ENCODE results near the gene ERVV-1. TPM values are rescaled to one million over a fixed set of nuclear protein-coding genes. Genes with fewer than 3 reads are reported as not detected.

ERVV-1 gene
- polyA plus RNA-seq, 1 donor (not counting 4 experiments of a cell fraction or from before 2014, with no cell fraction given) = not detected

DNA sequence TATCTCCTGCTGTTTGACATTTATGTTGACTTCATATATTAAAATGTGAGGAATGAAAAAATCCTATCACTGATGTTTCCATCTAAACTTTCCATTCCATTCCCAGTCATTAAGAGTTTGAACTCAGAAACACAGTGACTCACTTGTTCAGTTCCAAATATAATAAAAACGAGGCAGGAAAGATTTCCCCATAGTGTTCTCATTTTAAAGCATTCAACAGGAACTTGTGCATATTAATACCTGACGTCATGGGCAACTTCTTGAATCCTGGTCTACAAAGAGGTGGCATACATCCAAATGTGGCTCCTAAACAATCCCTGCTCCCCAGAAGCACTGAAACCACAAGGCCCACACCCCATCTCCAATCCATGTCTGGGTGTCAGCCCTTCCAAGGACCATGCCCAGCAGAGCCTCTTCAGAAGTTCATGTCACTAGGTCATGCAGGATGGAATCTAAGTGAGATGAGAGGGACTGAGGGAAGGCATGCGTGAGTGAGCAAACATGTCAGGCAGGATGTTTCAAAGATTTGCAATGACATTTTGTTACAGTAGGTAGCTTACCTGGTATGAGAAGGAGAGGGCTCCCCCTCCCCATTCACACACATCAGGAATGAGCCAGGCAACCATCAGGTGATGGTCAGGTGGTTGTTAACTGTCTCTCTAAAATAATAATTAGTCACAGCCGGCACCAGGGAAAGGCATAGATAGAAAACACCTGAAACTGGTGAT, 21.4 kb downstream of the ERVV-1 start:
- Histone ChIP-seq H3K27ac (ENCODE audit: control insufficient read depth, insufficient read depth, low read length) (no peak overlapping the region), H3K9me3 (ENCODE audit: control insufficient read depth, low read depth, low read length) (peaks cover 2% of the 10 kb centered on the region), H3K9ac (ENCODE audit: control insufficient read depth, extremely low read depth, insufficient read depth, low read length) (no peak overlapping the region), H3K79me2 (ENCODE audit: control insufficient read depth, insufficient read depth, low read length) (no peaks in the 10 kb centered on the region), H3K4me1 (ENCODE audit: control insufficient read depth, extremely low read depth, insufficient read depth, low read length) (no peaks in the 10 kb centered on the region), H3K27me3 (ENCODE audit: control insufficient read depth, extremely low read depth, insufficient read depth, low read length) (no peaks in the 10 kb centered on the region), H3K4me2 (ENCODE audit: control insufficient read depth, extremely low read depth, insufficient read depth, low read depth, low read length) (no peak overlapping the region), H3K4me3 (ENCODE audit: control insufficient read depth in 2 of 3, extremely low read depth in 1 of 3, insufficient read depth in 2 of 3, low read depth in 1 of 3, low read length in 3 of 3) (no peak overlapping the region), H2AFZ (ENCODE audit: control insufficient read depth, low read length) (no peak overlapping the region), H4K20me1 (ENCODE audit: control insufficient read depth, extremely low read depth, insufficient read depth, low read length) (no peaks in the 10 kb centered on the region), H3K36me3 (ENCODE audit: control insufficient read depth in 2 of 2, extremely low read depth in 1 of 2, insufficient read depth in 2 of 2, low read length in 2 of 2) (no peaks in the 10 kb centered on the region), H3K9me1 (ENCODE audit: control insufficient read depth, extremely low read depth, insufficient read depth, low read length) (no peaks in the 10 kb centered on the region)
- DNase-seq (ENCODE audit: low read depth, low spot score) (no peak), FAIRE-seq (no peak)
- TF ChIP-seq, protein P1, sequence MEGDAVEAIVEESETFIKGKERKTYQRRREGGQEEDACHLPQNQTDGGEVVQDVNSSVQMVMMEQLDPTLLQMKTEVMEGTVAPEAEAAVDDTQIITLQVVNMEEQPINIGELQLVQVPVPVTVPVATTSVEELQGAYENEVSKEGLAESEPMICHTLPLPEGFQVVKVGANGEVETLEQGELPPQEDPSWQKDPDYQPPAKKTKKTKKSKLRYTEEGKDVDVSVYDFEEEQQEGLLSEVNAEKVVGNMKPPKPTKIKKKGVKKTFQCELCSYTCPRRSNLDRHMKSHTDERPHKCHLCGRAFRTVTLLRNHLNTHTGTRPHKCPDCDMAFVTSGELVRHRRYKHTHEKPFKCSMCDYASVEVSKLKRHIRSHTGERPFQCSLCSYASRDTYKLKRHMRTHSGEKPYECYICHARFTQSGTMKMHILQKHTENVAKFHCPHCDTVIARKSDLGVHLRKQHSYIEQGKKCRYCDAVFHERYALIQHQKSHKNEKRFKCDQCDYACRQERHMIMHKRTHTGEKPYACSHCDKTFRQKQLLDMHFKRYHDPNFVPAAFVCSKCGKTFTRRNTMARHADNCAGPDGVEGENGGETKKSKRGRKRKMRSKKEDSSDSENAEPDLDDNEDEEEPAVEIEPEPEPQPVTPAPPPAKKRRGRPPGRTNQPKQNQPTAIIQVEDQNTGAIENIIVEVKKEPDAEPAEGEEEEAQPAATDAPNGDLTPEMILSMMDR (optimal IDR thresholded peaks at IDR 0.05 in 1 of 3, IDR thresholded peaks at IDR 0.05 in 1 of 3, conservative IDR thresholded peaks at IDR 0.05 in 1 of 3; ENCODE audit: extremely low read depth in 1 of 3, insufficient read depth in 2 of 3, low read length in 3 of 3) = no peak
- no peak for TF ChIP-seq EZH2 (IDR thresholded peaks at IDR 0.05; ENCODE audit: low read length)
- dilution Hi-C loops (cut with MboI; ENCODE audit: extremely low pct_ligation_motif_present, low sequenced_read_pairs) = no loop called here

DNA sequence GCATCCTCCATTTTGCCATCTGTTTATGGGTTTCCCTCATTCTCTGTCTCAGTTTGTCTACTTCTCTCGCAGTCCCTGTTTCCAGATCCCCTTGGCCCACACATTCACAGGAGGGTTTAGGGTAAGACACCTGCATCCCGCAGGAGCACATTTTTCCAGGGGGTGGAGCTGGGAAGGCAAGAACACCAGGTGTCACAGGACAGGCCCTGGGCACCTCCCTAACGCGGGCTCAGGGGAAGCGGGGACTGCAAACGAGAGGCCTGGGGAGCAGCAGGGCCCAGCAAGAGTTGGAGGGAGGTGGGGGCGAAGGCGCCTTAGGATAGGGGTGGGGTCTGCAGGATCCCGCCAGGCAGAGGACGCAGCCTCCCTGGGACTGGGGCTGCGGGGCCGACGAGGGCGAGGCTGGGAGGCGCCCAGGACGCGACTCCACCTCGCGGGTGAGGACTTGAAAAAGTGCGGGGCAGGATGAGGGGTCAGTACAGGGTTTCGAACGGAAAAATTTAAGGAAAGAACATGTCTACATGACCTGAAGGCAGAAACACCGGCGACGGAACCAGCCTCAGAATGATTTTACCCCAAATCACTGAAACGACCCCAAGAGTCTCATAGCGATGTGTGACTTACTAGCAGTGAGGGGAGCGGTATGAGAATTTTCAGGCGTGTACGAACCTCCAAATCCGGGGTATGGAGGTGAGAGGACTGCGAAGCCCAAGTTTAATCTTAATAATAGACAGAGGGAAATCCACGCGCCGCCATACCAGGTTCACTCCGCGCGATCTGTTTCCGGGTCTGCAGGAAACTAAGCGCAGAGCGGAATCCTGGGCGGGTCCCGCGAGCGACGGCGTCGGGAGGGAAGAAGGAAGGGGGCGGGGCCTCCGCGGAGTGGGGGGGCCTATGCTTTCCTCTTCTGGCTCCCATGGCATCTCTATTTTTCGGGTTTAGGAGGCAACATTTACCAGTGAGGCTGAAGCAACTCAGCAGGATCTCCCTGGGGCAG, 23.7 kb downstream of the ERVV-1 start:
- Histone ChIP-seq H4K20me1 (ENCODE audit: control insufficient read depth, extremely low read depth, insufficient read depth, low read length) (no peaks in the 10 kb centered on the region), H3K4me3 (ENCODE audit: control insufficient read depth in 2 of 3, extremely low read depth in 1 of 3, insufficient read depth in 2 of 3, low read depth in 1 of 3, low read length in 3 of 3) (peak overlapping the region; percentile 44 to 49 (median 44)), H3K9me1 (ENCODE audit: control insufficient read depth, extremely low read depth, insufficient read depth, low read length) (no peaks in the 10 kb centered on the region), H2AFZ (ENCODE audit: control insufficient read depth, low read length) (no peak overlapping the region), H3K9me3 (ENCODE audit: control insufficient read depth, low read depth, low read length) (no peaks in the 10 kb centered on the region), H3K27ac (ENCODE audit: control insufficient read depth, insufficient read depth, low read length) (no peak overlapping the region), H3K4me2 (ENCODE audit: control insufficient read depth, extremely low read depth, insufficient read depth, low read depth, low read length) (peak overlapping the region; percentile 50), H3K79me2 (ENCODE audit: control insufficient read depth, insufficient read depth, low read length) (no peaks in the 10 kb centered on the region), H3K36me3 (ENCODE audit: control insufficient read depth in 2 of 2, extremely low read depth in 1 of 2, insufficient read depth in 2 of 2, low read length in 2 of 2) (no peaks in the 10 kb centered on the region), H3K4me1 (ENCODE audit: control insufficient read depth, extremely low read depth, insufficient read depth, low read length) (no peaks in the 10 kb centered on the region), H3K27me3 (ENCODE audit: control insufficient read depth, extremely low read depth, insufficient read depth, low read length) (no peaks in the 10 kb centered on the region), H3K9ac (ENCODE audit: control insufficient read depth, extremely low read depth, insufficient read depth, low read length) (no peak overlapping the region)
- DNase-seq (ENCODE audit: low read depth, low spot score) = no peak
- no peak for FAIRE-seq
- TF ChIP-seq EZH2 (IDR thresholded peaks at IDR 0.05; ENCODE audit: low read length) = no peak
- TF ChIP-seq, protein P1 (optimal IDR thresholded peaks at IDR 0.05 in 1 of 3, IDR thresholded peaks at IDR 0.05 in 1 of 3, conservative IDR thresholded peaks at IDR 0.05 in 1 of 3; ENCODE audit: extremely low read depth in 1 of 3, insufficient read depth in 2 of 3, low read length in 3 of 3) = no peak
- dilution Hi-C loops (cut with MboI; ENCODE audit: extremely low pct_ligation_motif_present, low sequenced_read_pairs) = no loop called here

Measured in keratinocyte (primary cell).